Mesenchymal stem cell (in vitro differentiated cells and primary cell): ENCODE measurements around the gene SDCBP2.

Experiments
- DNase-seq: peaks from one replicate; pipeline ENCODE4 v3.0.0-alpha.2; 2013
- H2AFZ ChIP-seq: one replicate; pipeline ENCODE4 v1.6.1; 2013; ENCODE audit warnings: low read depth, mild to moderate bottlenecking, control low read depth, inconsistent platforms, low read length, moderate library complexity
- H2AK5ac ChIP-seq: 2 replicates; pipeline ENCODE4 v1.6.1; 2013; ENCODE audit warnings: low read length, moderate library complexity, mild to moderate bottlenecking, inconsistent platforms; ENCODE audit not compliant: severe bottlenecking
- H2BK120ac ChIP-seq: one replicate; pipeline ENCODE4 v1.6.1; 2013; ENCODE audit warnings: low read depth, mild to moderate bottlenecking, inconsistent platforms, low read length, moderate library complexity
- H2BK12ac ChIP-seq, 2 experiments: one replicate each; pipeline ENCODE4 v1.6.1; 2013; ENCODE audit warnings: inconsistent platforms in 2 of 2, low read length in 2 of 2, mild to moderate bottlenecking in 2 of 2, moderate library complexity in 2 of 2, control low read depth in 1 of 2
- H2BK15ac ChIP-seq: one replicate; pipeline ENCODE4 v1.6.1; 2013; ENCODE audit warnings: mild to moderate bottlenecking, low read depth, inconsistent platforms; ENCODE audit not compliant: poor library complexity, severe bottlenecking
- H2BK5ac ChIP-seq: 2 replicates; pipeline ENCODE4 v1.6.1; 2013; ENCODE audit warnings: low read depth, mild to moderate bottlenecking, low read length, control low read depth, inconsistent platforms; ENCODE audit not compliant: poor library complexity, severe bottlenecking
- H3K14ac ChIP-seq, 2 experiments: one replicate each; pipeline ENCODE4 v1.6.1; 2013; ENCODE audit warnings: inconsistent platforms in 2 of 2, low read length in 2 of 2, control low read depth in 1 of 2, mild to moderate bottlenecking in 1 of 2, moderate library complexity in 1 of 2
- H3K18ac ChIP-seq, 2 experiments: one replicate each; pipeline ENCODE4 v1.6.1; 2013; ENCODE audit warnings: inconsistent platforms in 2 of 2, low read length in 2 of 2, control low read depth in 1 of 2, low read depth in 1 of 2, mild to moderate bottlenecking in 1 of 2
- H3K23ac ChIP-seq, 2 experiments: one replicate each; pipeline ENCODE4 v1.6.1; 2013; ENCODE audit warnings: inconsistent platforms in 2 of 2, low read length in 2 of 2, mild to moderate bottlenecking in 2 of 2, moderate library complexity in 2 of 2, control low read depth in 1 of 2
- H3K27ac ChIP-seq: 2 replicates; pipeline ENCODE4 v1.5.1; 2013; ENCODE audit warnings: mild to moderate bottlenecking, moderate library complexity, low read length, control low read depth, inconsistent platforms; ENCODE audit not compliant: poor library complexity, severe bottlenecking
- H3K27me3 ChIP-seq, 2 experiments: 2 replicates each; pipeline versions ENCODE4 v1.6.1 to v1.7.0; 2013; ENCODE audit warnings: low read length in 2 of 2, mild to moderate bottlenecking in 2 of 2, moderate library complexity in 2 of 2, control low read depth in 1 of 2, inconsistent platforms in 1 of 2; ENCODE audit not compliant: control insufficient read depth in 1 of 2, insufficient read depth in 1 of 2
- H3K36me3 ChIP-seq, 2 experiments: 2 replicates each; pipeline versions ENCODE4 v1.6.1 to v1.7.0; 2013; ENCODE audit warnings: low read length in 2 of 2, control low read depth in 1 of 2, inconsistent platforms in 1 of 2, low read depth in 1 of 2, mild to moderate bottlenecking in 1 of 2; ENCODE audit not compliant: insufficient read depth in 2 of 2, control insufficient read depth in 1 of 2
- H3K4ac ChIP-seq, 2 experiments: one replicate each; pipeline ENCODE4 v1.6.1; 2013; ENCODE audit warnings: inconsistent platforms in 2 of 2, low read length in 2 of 2, mild to moderate bottlenecking in 2 of 2, moderate library complexity in 2 of 2, control low read depth in 1 of 2, low read depth in 1 of 2
- H3K4me1 ChIP-seq: 2 replicates; pipeline ENCODE4 v1.6.1; 2013; ENCODE audit warnings: low read depth, low read length, control low read depth; ENCODE audit not compliant: control insufficient read depth, insufficient read depth
- H3K4me2 ChIP-seq: 2 replicates; pipeline ENCODE4 v1.6.1; 2013; ENCODE audit warnings: low read length, mild to moderate bottlenecking, inconsistent platforms; ENCODE audit not compliant: poor library complexity, severe bottlenecking
- H3K4me3 ChIP-seq, 2 experiments: 2 replicates each; pipeline versions ENCODE4 v1.5.1 to v1.7.0; 2013; ENCODE audit warnings: low read length in 2 of 2, mild to moderate bottlenecking in 2 of 2, control low read depth in 1 of 2, low read depth in 1 of 2; ENCODE audit not compliant: insufficient read depth in 1 of 2
- H3K79me1 ChIP-seq: replicated peaks from 2 replicates; pipeline ENCODE4 v1.6.1; 2013; ENCODE audit warnings: mild to moderate bottlenecking, control low read depth, low read length, inconsistent platforms; ENCODE audit not compliant: poor library complexity, severe bottlenecking
- H3K9ac ChIP-seq: 2 replicates; pipeline ENCODE4 v1.7.0; 2013; ENCODE audit warnings: mild to moderate bottlenecking, low read length, moderate library complexity
- H3K9me3 ChIP-seq: 2 replicates; pipeline ENCODE4 v1.7.0; 2013; ENCODE audit warnings: mild to moderate bottlenecking, low read length; ENCODE audit not compliant: control insufficient read depth
- H4K8ac ChIP-seq: one replicate; pipeline ENCODE4 v1.6.1; 2013; ENCODE audit warnings: inconsistent platforms, mild to moderate bottlenecking, low read length, moderate library complexity
- H4K91ac ChIP-seq: one replicate; pipeline ENCODE4 v1.6.1; 2013; ENCODE audit warnings: mild to moderate bottlenecking, low read length, inconsistent platforms
- WGBS: methylation state at CpG from one replicate; pipeline ENCODE4 v1.1.7; 2013; ENCODE audit warnings: mixed read lengths; 5-methylcytosine and 5-hydroxymethylcytosine counted together

SDCBP2 gene

DNA sequence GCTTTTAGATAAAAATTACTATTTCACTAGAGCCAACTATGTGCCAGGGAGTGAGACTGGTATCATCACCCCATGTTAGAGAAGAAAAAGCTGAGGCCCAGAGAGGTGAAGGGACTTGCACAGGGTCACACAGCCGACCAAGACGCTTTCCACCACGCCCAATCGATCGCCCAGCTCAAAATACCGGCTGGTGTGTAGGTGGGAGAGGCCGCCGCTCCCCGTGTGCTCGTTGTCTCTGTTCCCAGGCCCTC is 63.1 kb downstream of the SDCBP2 start:
- no peak overlapping the region for H3K14ac ChIP-seq
- H2BK5ac ChIP-seq, result no peak overlapping the region
- peak overlapping the region; percentile 84 to 85 for H3K4me3 ChIP-seq
- H3K27me3 ChIP-seq, result peaks cover 0 to 2% of the 10 kb centered on the region in 2 experiments
- 2% methylated on average over 6 of the region's 10 CpGs for WGBS
- DNase-seq, result no peak
- peak overlapping the region; percentile 62 for H3K27ac ChIP-seq
- H3K4me1 ChIP-seq, result peaks cover 9% of the 10 kb centered on the region
- no peak overlapping the region for H2AK5ac ChIP-seq
- H3K36me3 ChIP-seq, result peaks cover 6 to 18% of the 10 kb centered on the region in 2 experiments
- H3K23ac ChIP-seq, result no peak overlapping the region
- peak overlapping the region; percentile 54 for H3K4me2 ChIP-seq
- peak overlapping the region; percentile 67 to 73 for H3K18ac ChIP-seq
- H2BK12ac ChIP-seq, result no peak overlapping the region
- peak overlapping the region in 1 of 2 experiments; percentile 69 for H3K4ac ChIP-seq
- H3K9ac ChIP-seq, result peak overlapping the region; percentile 90
- peaks cover 33% of the 10 kb centered on the region for H3K79me1 ChIP-seq
- H2AFZ ChIP-seq, result no peak overlapping the region
- peak overlapping the region; percentile 85 for H4K91ac ChIP-seq
- no peak overlapping the region for H2BK120ac ChIP-seq
- peak overlapping the region; percentile 92 for H2BK15ac ChIP-seq
- no peaks in the 10 kb centered on the region for H3K9me3 ChIP-seq
- H4K8ac ChIP-seq, result peak overlapping the region; percentile 85

DNA sequence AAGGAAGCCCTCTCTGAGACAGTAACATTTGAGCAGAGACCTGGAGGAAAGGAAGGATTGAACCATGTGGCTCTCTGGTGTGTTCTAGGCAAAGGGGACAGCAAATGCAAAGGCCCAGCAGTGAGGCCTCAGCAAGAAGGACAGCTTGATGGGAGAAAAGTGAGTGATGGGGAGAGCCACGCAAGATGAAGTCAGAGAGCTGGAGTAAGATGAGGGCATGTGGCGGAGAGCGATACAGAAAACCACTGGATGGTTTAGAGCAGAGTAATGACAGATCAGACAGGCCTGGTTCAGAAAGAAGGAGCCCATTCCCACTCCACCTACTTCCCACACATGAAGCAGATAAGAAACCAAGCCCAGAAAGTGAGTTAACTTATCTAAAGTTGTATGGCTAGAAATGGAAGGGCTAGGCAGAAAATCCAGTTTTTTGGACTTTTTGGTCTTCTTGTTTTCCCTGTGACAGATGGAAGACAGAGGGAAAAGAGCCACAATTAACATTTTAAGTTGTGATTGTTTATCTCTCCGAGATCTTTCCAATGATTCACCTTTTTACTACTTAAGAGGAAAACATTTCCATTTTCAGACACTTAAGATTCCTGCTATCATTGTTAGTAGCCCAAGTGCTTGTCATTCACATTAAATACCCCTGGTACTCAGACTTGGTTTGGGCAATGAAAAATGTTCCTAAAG is 63.6 kb downstream of the SDCBP2 start:
- Histone ChIP-seq H2AK5ac (no peak overlapping the region), H3K4me3 (peak overlapping the region in 1 of 2 experiments; percentile 84), H3K9ac (peak overlapping the region; percentile 90), H3K4me1 (peaks cover 9% of the 10 kb centered on the region), H3K14ac (no peak overlapping the region), H3K4ac (no peak overlapping the region), H3K18ac (peak overlapping the region; percentile 4 to 35), H2BK5ac (no peak overlapping the region), H3K79me1 (peaks cover 28% of the 10 kb centered on the region), H3K4me2 (no peak overlapping the region), H3K27ac (no peak overlapping the region), H3K36me3 (peaks cover 3 to 13% of the 10 kb centered on the region in 2 experiments), H3K27me3 (peaks cover 0 to 4% of the 10 kb centered on the region in 2 experiments), H2BK120ac (no peak overlapping the region), H4K8ac (no peak overlapping the region), H4K91ac (peak overlapping the region; percentile 53), H2BK15ac (no peak overlapping the region), H2AFZ (no peak overlapping the region), H3K9me3 (no peaks in the 10 kb centered on the region), H2BK12ac (peak overlapping the region; percentile 4 to 90), H3K23ac (no peak overlapping the region)
- DNase-seq, result peak; percentile 48
- 38% methylated on average over 2 of the region's 4 CpGs for WGBS

DNA sequence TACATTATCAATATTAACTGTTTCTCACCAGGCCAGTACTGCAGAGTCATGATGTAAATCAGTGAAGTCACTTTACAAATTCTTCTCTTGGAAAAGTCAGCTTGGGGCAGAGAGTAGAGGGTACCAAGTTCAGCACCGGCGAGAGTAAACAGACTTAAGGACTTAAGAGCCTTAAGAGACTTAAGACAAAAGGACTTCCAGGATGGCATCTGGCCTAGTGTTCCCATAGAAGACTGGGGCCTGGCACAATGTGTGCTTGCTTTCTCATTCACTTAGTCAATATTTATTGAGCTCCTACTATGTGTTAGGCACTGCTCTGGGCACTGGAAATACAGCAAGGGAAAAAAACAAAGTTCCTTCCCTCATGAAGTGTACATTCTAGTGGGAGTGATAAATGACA is 64.2 kb downstream of the SDCBP2 start:
- H3K23ac ChIP-seq, result no peak overlapping the region
- H3K79me1 ChIP-seq, result peaks cover 24% of the 10 kb centered on the region
- no peak overlapping the region for H4K8ac ChIP-seq
- no peak overlapping the region for H3K4me2 ChIP-seq
- no peak overlapping the region for H4K91ac ChIP-seq
- H3K4me1 ChIP-seq, result peaks cover 9% of the 10 kb centered on the region
- peaks cover 0 to 5% of the 10 kb centered on the region in 2 experiments for H3K27me3 ChIP-seq
- H3K18ac ChIP-seq, result no peak overlapping the region
- H2BK12ac ChIP-seq, result no peak overlapping the region
- no peak overlapping the region for H3K27ac ChIP-seq
- peak; percentile 33 for DNase-seq
- no peak overlapping the region for H2AFZ ChIP-seq
- no peak overlapping the region for H2BK15ac ChIP-seq
- no peak overlapping the region for H2BK120ac ChIP-seq
- no peak overlapping the region for H2BK5ac ChIP-seq
- no peaks in the 10 kb centered on the region for H3K9me3 ChIP-seq
- no peak overlapping the region for H2AK5ac ChIP-seq
- H3K4me3 ChIP-seq, result no peak overlapping the region
- no peak overlapping the region for H3K14ac ChIP-seq
- H3K36me3 ChIP-seq, result peaks cover 3 to 8% of the 10 kb centered on the region in 2 experiments
- H3K4ac ChIP-seq, result no peak overlapping the region
- 33% methylated on average over 2 of the region's 2 CpGs for WGBS
- H3K9ac ChIP-seq, result no peak overlapping the region

DNA sequence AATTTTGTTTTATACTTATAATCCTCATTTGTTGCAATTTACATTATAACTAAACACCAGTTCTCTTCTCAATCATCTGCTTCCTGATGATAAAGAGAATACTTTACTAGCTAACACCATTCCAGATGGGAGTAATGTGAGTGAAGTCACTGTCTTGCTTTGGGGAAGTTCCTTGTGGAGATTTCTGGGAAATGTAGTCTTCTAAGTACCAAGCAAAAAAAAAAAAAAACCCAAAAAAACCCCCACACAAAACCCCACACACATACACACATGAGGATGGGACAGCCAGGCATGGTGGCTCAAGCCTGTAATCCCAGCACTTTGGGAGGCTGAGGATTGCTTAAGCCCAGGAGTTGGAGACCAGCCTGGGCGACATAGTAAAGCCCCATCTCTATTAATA is 65.1 kb downstream of the SDCBP2 start:
- Histone ChIP-seq H2BK120ac (peak overlapping the region; percentile 71), H3K79me1 (peaks cover 21% of the 10 kb centered on the region), H3K9me3 (no peaks in the 10 kb centered on the region), H4K8ac (peak overlapping the region; percentile 62), H3K4me1 (peaks cover 9% of the 10 kb centered on the region), H2BK12ac (peak overlapping the region in 1 of 2 experiments; percentile 57), H3K36me3 (no peaks in the 10 kb centered on the region), H2BK5ac (no peak overlapping the region), H2BK15ac (no peak overlapping the region), H3K23ac (no peak overlapping the region), H3K9ac (no peak overlapping the region), H3K4ac (no peak overlapping the region), H4K91ac (no peak overlapping the region), H3K4me2 (no peak overlapping the region), H3K4me3 (no peak overlapping the region), H3K27me3 (peaks cover 0 to 5% of the 10 kb centered on the region in 2 experiments), H2AFZ (no peak overlapping the region), H3K27ac (no peak overlapping the region), H3K14ac (no peak overlapping the region), H3K18ac (no peak overlapping the region), H2AK5ac (no peak overlapping the region)
- no CpG with 5 or more reads among the region's 1 CpG for WGBS
- DNase-seq, result peak; percentile 46
